GM21529 (cell line): ENCODE measurements around the gene PPP1R2C.

Experiments used
- ATAC-seq: cut with Tn5 transposase; IDR thresholded peaks from one replicate; pipeline ENCODE4 v1.9.1; 2021; ENCODE audit not compliant: unreplicated experiment

PPP1R2C gene

GRCh38 chrX:42751573-42751972, 26.4 kb downstream of the PPP1R2C start:
- no peak for ATAC-seq

- ATAC-seq = no peak
Observed at GRCh38 chrX:42748067-42748850, 29.7 kb downstream of the PPP1R2C start.

- ATAC-seq = no peak
Observed at GRCh38 chrX:42746606-42747005, 31.4 kb downstream of the PPP1R2C start.

GRCh38 chrX:42740456-42740855, 37.5 kb downstream of the PPP1R2C start:
- no peak for ATAC-seq

- no peak for ATAC-seq
Observed at GRCh38 chrX:42739741-42740140, 38.2 kb downstream of the PPP1R2C start.

GRCh38 chrX:42739258-42739657, 38.7 kb downstream of the PPP1R2C start:
- ATAC-seq = no peak

- no peak for ATAC-seq
Observed at GRCh38 chrX:42738552-42738951, 39.4 kb downstream of the PPP1R2C start.

- ATAC-seq = no peak
Observed at GRCh38 chrX:42735250-42735649, 42.7 kb downstream of the PPP1R2C start.

- ATAC-seq = no peak
Observed at GRCh38 chrX:42732506-42732905, 45.5 kb downstream of the PPP1R2C start.
